Right lobe of liver (tissue), 6 donors: ENCODE data around the gene CCDC136. TPM values are rescaled to one million over a fixed set of nuclear protein-coding genes. Genes with fewer than 3 reads are reported as not detected.

Source experiments
- ATAC-seq, 4 donors: fragments of 200-7000 bp; cut with Tn5 transposase; one replicate each; pipeline ENCODE4 v1.9.1; 2020; ENCODE audit warnings: mild to moderate bottlenecking in 4 of 4, moderate library complexity in 4 of 4
- DNase-seq, 3 donors: peaks; one replicate each; pipeline ENCODE4 v3.0.0-alpha.2; 2020
- H3K27ac ChIP-seq, 3 donors: fragments of 200-600 bp; one replicate each; pipeline ENCODE4 v1.8.0; 2022
- H3K27me3 ChIP-seq, 2 donors: fragments of 200-600 bp; one replicate each; pipeline ENCODE4 v1.8.0; 2022
- H3K36me3 ChIP-seq, 4 donors: fragments of 200-600 bp; sonication (generic) in 1 of 4; one replicate each; pipeline versions ENCODE4 v1.5.1 to v1.8.0; 2017 to 2022; ENCODE audit warnings: control low read depth in 1 of 4
- H3K4me1 ChIP-seq, 4 donors: fragments of 200-600 bp; sonication (generic) in 1 of 4; one replicate each; pipeline versions ENCODE4 v1.5.1 to v1.8.0; 2017 to 2022; ENCODE audit warnings: control low read depth in 1 of 4
- H3K4me3 ChIP-seq, 3 donors: fragments of 200-600 bp; one replicate each; pipeline ENCODE4 v1.8.0; 2022
- H3K9me3 ChIP-seq, 4 donors: fragments of 200-600 bp; sonication (generic) in 1 of 4; one replicate each; pipeline versions ENCODE4 v1.5.1 to v1.8.0; 2017 to 2022; ENCODE audit warnings: control low read depth in 1 of 4
- CTCF ChIP-seq, 4 donors: fragments of 200-600 bp in 3 of 4; fragments of 450-650 bp in 1 of 4; IDR thresholded peaks; one replicate each; pipeline versions ENCODE4 v1.5.1 to v1.8.0; 2016 to 2022; ENCODE audit warnings: antibody characterized with exemption in 4 of 4, mild to moderate bottlenecking in 2 of 4
- POLR2A ChIP-seq: fragments of 450-650 bp; IDR thresholded peaks from one replicate; pipeline ENCODE4 v1.6.1; 2017; ENCODE audit warnings: antibody characterized with exemption, mild to moderate bottlenecking
- WGBS: methylation state at CpG from one replicate; pipeline ENCODE4 v1.1.6; 2018; ENCODE audit warnings: low coverage, low lambda C conversion rate; ENCODE audit not compliant: insufficient coverage; ENCODE audit errors: missing lambda C conversion rate; 5-methylcytosine and 5-hydroxymethylcytosine counted together
- intact Hi-C, 2 donors: fragments of 100-400 bp; cut with DNase I; formaldehyde crosslinking; loops; one replicate each; pipeline versions ENCODE4 v1.11.2 to v1.14.1; 2022
- total RNA-seq, 6 experiments: library from RNA; depleted of rRNA in 2 of 6; stranded (reverse); fragments of >200 nt in 2 of 6; fragmentation: NEBNext Ultra II Directional in 3 of 6; extraction: Animal tissue kit (Norgen Biotek cat#: 25700) in 3 of 6; gene quantifications; one replicate each; pipeline versions ENCODE4 v1.1.0 to v1.2.4, GENCODE V29; 2016 to 2023
- donor health status: DM: no; HTN: yes; CAD: no.
- donor health status: DM: no; HTN: no; CAD: no.
- donor health status: DM: no; HTN: no; CAD: no.
- donor health status: DM: no; HTN: yes; CAD: no.
- donor health status: DM: no; HTN: yes; CAD: no.

Gene CCDC136
- total RNA-seq, 6 experiments from 2014 or later: 0.16 to 0.70 (median 0.20) TPM; not detected in 2

DNA sequence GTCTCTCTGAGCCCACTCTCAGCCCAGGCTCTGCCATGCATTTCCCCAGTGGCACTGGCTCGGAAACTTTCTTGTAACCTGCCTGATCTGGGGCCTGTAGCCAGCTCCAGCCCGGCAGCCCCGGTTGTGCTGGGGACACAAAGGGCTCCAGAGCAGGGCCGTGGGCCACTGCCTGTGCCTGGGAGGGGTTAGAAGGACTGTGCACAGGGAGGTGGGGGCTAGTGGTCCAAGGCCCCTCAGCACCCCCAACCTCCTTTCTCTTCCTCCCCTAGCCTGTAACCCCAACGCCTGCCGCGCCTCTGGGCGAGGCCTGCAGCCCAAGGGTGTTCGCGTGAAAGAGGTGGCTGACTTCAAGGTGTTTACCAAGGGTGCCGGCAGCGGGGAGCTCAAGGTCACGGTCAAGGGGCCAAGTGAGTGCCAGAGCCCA is 48.0 kb downstream of the CCDC136 start:
- ATAC-seq (no peak), DNase-seq (peak in 1 of 3 donors; percentile 11)
- TF ChIP-seq CTCF (IDR thresholded peaks at IDR 0.05): no peak
- TF ChIP-seq POLR2A: no peak
- Histone ChIP-seq H3K27me3 (no peaks in the 10 kb centered on the region), H3K36me3 (no peaks in the 10 kb centered on the region), H3K27ac (no peak overlapping the region), H3K4me1 (no peaks in the 10 kb centered on the region), H3K4me3 (no peak overlapping the region), H3K9me3 (no peaks in the 10 kb centered on the region)
- intact Hi-C loops: no loop called here
- WGBS: 93% methylated on average over 3 of the region's 13 CpGs

DNA sequence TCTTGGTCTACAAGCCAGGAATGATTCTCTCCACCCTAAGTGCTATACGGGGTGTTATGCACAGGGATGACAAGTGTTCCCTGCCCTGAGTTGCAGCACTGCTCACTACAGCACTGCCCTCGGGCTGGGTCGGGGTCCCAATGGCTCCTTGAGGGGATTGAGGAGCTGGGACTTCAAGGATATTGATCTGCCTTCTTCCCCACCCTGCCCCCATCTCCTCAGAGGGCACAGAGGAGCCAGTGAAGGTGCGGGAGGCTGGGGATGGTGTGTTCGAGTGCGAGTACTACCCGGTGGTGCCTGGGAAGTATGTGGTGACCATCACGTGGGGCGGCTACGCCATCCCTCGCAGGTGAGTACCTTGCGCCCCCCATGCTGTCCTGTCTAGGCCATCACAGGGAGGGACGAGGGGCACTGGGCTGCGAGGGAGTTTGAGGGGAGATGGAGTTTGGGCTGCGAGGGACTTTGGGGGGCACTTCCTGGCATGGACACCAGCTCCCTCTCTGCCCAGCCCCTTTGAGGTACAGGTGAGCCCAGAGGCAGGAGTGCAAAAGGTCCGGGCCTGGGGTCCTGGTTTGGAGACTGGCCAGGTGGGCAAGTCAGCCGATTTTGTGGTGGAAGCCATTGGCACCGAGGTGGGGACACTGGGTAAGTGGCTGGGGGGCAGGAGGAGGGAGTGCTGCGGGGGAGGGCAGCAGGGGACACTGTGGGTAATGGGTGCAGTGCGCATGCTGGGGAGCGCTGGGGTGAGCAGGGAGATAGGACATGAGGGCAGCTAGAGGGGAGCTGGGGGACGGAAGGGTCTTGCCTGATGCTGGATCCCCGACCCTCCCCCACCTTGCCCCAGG is 48.8 kb downstream of the CCDC136 start:
- no peaks in the 10 kb centered on the region for H3K36me3 ChIP-seq
- H3K27ac ChIP-seq: no peak overlapping the region
- H3K27me3 ChIP-seq: no peaks in the 10 kb centered on the region
- intact Hi-C loops: no loop called here
- ATAC-seq: no peak
- H3K4me3 ChIP-seq: no peak overlapping the region
- no peaks in the 10 kb centered on the region for H3K9me3 ChIP-seq
- no peaks in the 10 kb centered on the region for H3K4me1 ChIP-seq
- WGBS: 68% methylated on average over 5 of the region's 23 CpGs
- DNase-seq: peak in 1 of 3 donors; percentile 13
- TF ChIP-seq CTCF (IDR thresholded peaks at IDR 0.05) (no peak), POLR2A (no peak)

- intact Hi-C loops: no loop called here
- Histone ChIP-seq H3K9me3 (no peaks in the 10 kb centered on the region), H3K4me3 (no peak overlapping the region), H3K4me1 (no peaks in the 10 kb centered on the region), H3K27ac (no peak overlapping the region), H3K36me3 (no peaks in the 10 kb centered on the region), H3K27me3 (no peaks in the 10 kb centered on the region)
- no CpG with 5 or more reads among the region's 17 CpGs for WGBS
- DNase-seq: peak in 2 of 3 donors; percentile 15 to 39
- no peak for ATAC-seq
- TF ChIP-seq CTCF (IDR thresholded peaks at IDR 0.05): no peak
- no peak for TF ChIP-seq POLR2A
These were observed 49.5 kb downstream of the CCDC136 start for GRCh38 chr7:128841171-128841690.

- DNase-seq: peak; percentile 36 to 55 (median 47)
- Histone ChIP-seq H3K27me3 (no peaks in the 10 kb centered on the region), H3K9me3 (no peaks in the 10 kb centered on the region), H3K4me3 (no peak overlapping the region), H3K36me3 (no peaks in the 10 kb centered on the region), H3K4me1 (no peaks in the 10 kb centered on the region), H3K27ac (no peak overlapping the region)
- intact Hi-C loops: no loop called here
- ATAC-seq: peak; percentile 28 to 68 (median 64)
- TF ChIP-seq POLR2A (no peak), CTCF (IDR thresholded peaks at IDR 0.05) (peak; percentile 26 to 67 (median 63))
- 66% methylated on average over 13 of the region's 35 CpGs for WGBS
These were observed 50.3 kb downstream of the CCDC136 start for GRCh38 chr7:128841921-128842673.
